ENCODE results near the gene PGM2L1. TPM values are rescaled to one million over a fixed set of nuclear protein-coding genes. Genes with fewer than 3 reads are reported as not detected.
"Not testable (repeated sequence)": the region's sequence is repeated elsewhere in the genome, so short reads cannot be mapped to it uniquely, and the experiment has no call there.

The PGM2L1 gene
- total RNA-seq, 1 donor from 2014 or later: 3.8 TPM

- DNase-seq: no peak
- POLR2A ChIA-PET: no interaction called here
- CTCF ChIA-PET: interaction anchor here (0.6 kb wide), 1 partner anchor 30 kb away, joined by 3 read pairs; no protein-coding TSS in a partner anchor
Measured at GRCh38 chr11:74417379-74417804, 19.2 kb upstream of the PGM2L1 start.

GRCh38 chr11:74416974-74417373 lies 18.7 kb upstream of the PGM2L1 start:
- H3K36me3 Mint-ChIP-seq (ENCODE audit: low read depth); H3K9me3 Mint-ChIP-seq; H3K4me3 Mint-ChIP-seq; ATAC-seq (ENCODE audit: low read depth); intact Hi-C loops (cut with micrococcal nuclease); H3K27me3 Mint-ChIP-seq; H3K4me1 Mint-ChIP-seq; H3K27ac Mint-ChIP-seq; DNase-seq; POLR2A ChIA-PET: not testable (repeated sequence)
- CTCF ChIA-PET: interaction anchor here (0.6 kb wide), 1 partner anchor 29 kb away, joined by 3 read pairs; no protein-coding TSS in a partner anchor

More at GRCh38 chr11:74417379-74417804, 19.2 kb upstream of the PGM2L1 start:
- Mint-ChIP-seq H3K4me3 (no peak overlapping the region), H3K9me3 (no peaks in the 10 kb centered on the region), H3K27me3 (peaks cover 5% of the 10 kb centered on the region), H3K36me3 (ENCODE audit: low read depth) (no peaks in the 10 kb centered on the region), H3K4me1 (no peaks in the 10 kb centered on the region), H3K27ac (no peak overlapping the region)
- intact Hi-C loops (cut with micrococcal nuclease): no loop called here
- no peak for ATAC-seq (ENCODE audit: low read depth)
- no peak for TF ChIP-seq CTCF (IDR thresholded peaks at IDR 0.05)

GRCh38 chr11:74412733-74413359 lies 14.6 kb upstream of the PGM2L1 start:
- DNase-seq (no peak), ATAC-seq (ENCODE audit: low read depth) (no peak)
- intact Hi-C loops (cut with micrococcal nuclease): no loop called here
- peaks cover 11% of the 10 kb centered on the region for H3K27me3 Mint-ChIP-seq
- POLR2A ChIA-PET: no interaction called here
- no peaks in the 10 kb centered on the region for H3K4me1 Mint-ChIP-seq
- CTCF ChIA-PET: no interaction called here
- H3K9me3 Mint-ChIP-seq: no peaks in the 10 kb centered on the region
- H3K27ac Mint-ChIP-seq: no peak overlapping the region
- no peak overlapping the region for H3K4me3 Mint-ChIP-seq
- no peak for TF ChIP-seq CTCF (IDR thresholded peaks at IDR 0.05)
- no peaks in the 10 kb centered on the region for H3K36me3 Mint-ChIP-seq (ENCODE audit: low read depth)

GRCh38 chr11:74412321-74412720 lies 14.1 kb upstream of the PGM2L1 start:
- ATAC-seq (ENCODE audit: low read depth): no peak
- Mint-ChIP-seq H3K4me1 (no peaks in the 10 kb centered on the region), H3K4me3 (no peak overlapping the region), H3K27ac (no peak overlapping the region), H3K36me3 (ENCODE audit: low read depth) (no peaks in the 10 kb centered on the region), H3K27me3 (peaks cover 11% of the 10 kb centered on the region), H3K9me3 (no peaks in the 10 kb centered on the region)
- CTCF ChIA-PET: no interaction called here
- DNase-seq: no peak
- intact Hi-C loops (cut with micrococcal nuclease): no loop called here
- POLR2A ChIA-PET: no interaction called here
- no peak for TF ChIP-seq CTCF (IDR thresholded peaks at IDR 0.05)

- ChIA-PET POLR2A (no interaction called here), CTCF (no interaction called here)
- H3K27me3 Mint-ChIP-seq: peaks cover 6% of the 10 kb centered on the region
- no peaks in the 10 kb centered on the region for H3K4me1 Mint-ChIP-seq
- DNase-seq: no peak
- no peak for TF ChIP-seq CTCF (IDR thresholded peaks at IDR 0.05)
- no peak overlapping the region for H3K27ac Mint-ChIP-seq
- no peaks in the 10 kb centered on the region for H3K9me3 Mint-ChIP-seq
- no peak for ATAC-seq (ENCODE audit: low read depth)
- H3K36me3 Mint-ChIP-seq (ENCODE audit: low read depth): no peaks in the 10 kb centered on the region
- no peak overlapping the region for H3K4me3 Mint-ChIP-seq
- intact Hi-C loops (cut with micrococcal nuclease): no loop called here
Measured at GRCh38 chr11:74409633-74410032, 11.4 kb upstream of the PGM2L1 start.

Measured in activated B cell treated with CpG ODN at 0.5 μM for 24 hours (primary cell).